ENCODE results near the gene OCRL.

The OCRL gene

DNA sequence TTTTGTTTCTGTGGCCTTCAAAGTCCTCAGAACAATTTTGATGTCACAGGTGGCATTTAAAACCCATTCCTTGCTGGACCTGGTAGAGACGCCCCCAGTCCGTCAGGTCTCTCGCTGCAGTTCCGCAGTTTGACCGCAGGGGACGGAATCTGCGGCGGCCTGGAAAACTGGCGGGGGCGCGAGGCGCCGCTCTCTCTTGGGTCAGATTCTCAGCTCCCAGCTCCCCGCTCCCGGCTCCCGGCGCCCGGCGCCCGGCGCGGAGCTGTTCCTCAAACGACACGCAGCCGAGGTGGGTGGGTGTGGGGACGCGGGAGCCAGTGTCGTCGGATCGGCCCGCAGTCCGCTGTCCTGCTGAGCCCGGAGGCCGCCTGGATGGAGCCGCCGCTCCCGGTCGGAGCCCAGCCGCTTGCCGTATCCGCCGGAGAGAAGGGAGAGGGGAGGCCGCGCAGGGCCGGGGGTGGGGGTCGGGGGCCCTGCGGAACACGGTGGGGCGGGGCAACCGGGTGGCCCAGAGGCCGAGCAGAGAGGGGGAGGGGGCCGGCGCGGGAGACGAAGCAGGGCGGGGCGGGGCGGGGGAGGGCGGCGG is at the start of gene OCRL:
TSS of gene OCRL (plus strand) at position 192 of the 586 bp plus-strand sequence. CDS start at position 373, 181 bp downstream.
- in situ Hi-C loops (cut with HindIII; ENCODE audit: low sequenced_read_pairs), result no loop called here

GRCh38 chrX:129490330-129490729 is 49.7 kb upstream of the OCRL start:
- in situ Hi-C loops (cut with HindIII; ENCODE audit: low sequenced_read_pairs), result no loop called here

- in situ Hi-C loops (cut with HindIII; ENCODE audit: low sequenced_read_pairs), result no loop called here
Observed at GRCh38 chrX:129493643-129494042, 46.4 kb upstream of the OCRL start.

DNA sequence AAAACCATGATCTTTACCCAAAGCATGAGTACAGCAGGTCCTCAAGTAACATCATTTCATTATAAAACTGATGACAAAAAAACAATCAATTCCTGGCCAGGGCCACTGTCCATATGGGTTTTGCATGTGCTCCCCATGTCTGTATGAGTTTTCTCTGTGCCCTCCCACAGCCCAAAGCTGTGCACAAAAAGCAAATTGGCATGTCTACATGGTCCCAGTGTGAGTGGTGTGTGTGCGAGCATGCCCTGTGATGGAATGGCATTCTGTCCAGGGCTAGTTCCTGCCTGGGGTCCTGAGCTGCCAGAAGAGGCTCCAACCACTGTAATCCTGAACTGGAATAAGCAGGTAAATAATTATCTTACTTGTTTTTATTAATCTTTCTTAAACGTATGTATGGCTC is 45.2 kb upstream of the OCRL start:
- in situ Hi-C loops (cut with HindIII; ENCODE audit: low sequenced_read_pairs), result no loop called here

GRCh38 chrX:129495900-129496299 is 44.2 kb upstream of the OCRL start:
- in situ Hi-C loops (cut with HindIII; ENCODE audit: low sequenced_read_pairs), result no loop called here

DNA sequence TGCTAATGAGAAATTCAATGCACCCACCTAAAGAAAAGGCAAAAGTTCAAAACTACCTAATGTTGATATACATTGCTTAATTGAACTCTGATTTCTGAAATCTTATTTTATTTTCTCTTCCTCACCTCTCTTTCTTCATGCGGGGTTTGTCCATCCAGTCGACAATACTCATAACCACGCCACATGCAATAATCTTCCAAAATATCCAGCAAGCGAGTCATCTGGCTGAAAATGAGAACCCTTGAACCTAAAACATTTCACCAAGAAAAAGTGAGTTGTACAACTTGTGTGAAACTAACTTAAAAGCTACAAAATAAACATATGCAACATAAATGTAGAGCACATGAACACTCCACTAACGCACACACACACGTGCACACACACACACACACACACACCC is 43.4 kb upstream of the OCRL start:
- in situ Hi-C loops (cut with HindIII; ENCODE audit: low sequenced_read_pairs), result no loop called here

GRCh38 chrX:129497146-129497843 is 42.8 kb upstream of the OCRL start:
- in situ Hi-C loops (cut with HindIII; ENCODE audit: low sequenced_read_pairs), result no loop called here

DNA sequence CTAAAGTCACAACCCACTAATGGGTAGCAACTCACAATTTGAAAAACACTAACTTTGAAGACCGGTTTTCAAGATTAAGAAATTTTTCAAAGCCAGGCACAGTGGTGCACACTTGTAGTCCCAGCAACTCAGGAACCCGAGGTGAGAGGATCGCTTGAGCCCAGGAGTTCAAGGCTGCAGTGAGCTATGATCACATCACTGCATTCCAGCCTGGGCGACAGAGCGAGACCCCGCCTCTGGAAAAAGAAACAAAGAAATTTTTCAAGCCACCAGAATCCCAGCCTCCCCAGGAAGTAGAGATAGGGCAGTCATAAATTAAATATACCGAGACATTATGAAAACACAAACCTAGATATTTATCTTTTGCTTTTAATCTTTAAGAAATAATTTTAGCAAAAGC is 29.7 kb upstream of the OCRL start:
- in situ Hi-C loops (cut with HindIII; ENCODE audit: low sequenced_read_pairs), result no loop called here

- in situ Hi-C loops (cut with HindIII; ENCODE audit: low sequenced_read_pairs), result no loop called here
Observed at GRCh38 chrX:129511689-129512088, 28.4 kb upstream of the OCRL start.

DNA sequence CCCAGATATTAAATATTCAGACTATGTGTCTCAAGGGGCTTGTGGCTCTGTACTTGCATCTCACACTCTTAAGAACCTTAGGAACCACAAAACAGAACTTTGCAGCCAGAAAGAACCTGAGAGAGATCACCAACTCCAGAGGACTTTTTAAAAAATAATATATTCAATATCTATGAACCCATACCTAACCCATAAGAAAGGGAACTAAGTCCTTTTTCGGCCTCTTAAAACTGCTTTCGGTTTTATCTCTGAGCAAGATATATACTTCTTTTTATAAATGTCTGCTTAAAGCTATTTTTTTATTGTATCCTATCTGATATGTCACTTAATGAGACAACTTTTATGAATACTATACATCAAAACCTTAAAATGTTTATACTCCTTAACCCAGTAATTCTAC is 27.6 kb upstream of the OCRL start:
- in situ Hi-C loops (cut with HindIII; ENCODE audit: low sequenced_read_pairs), result no loop called here

DNA sequence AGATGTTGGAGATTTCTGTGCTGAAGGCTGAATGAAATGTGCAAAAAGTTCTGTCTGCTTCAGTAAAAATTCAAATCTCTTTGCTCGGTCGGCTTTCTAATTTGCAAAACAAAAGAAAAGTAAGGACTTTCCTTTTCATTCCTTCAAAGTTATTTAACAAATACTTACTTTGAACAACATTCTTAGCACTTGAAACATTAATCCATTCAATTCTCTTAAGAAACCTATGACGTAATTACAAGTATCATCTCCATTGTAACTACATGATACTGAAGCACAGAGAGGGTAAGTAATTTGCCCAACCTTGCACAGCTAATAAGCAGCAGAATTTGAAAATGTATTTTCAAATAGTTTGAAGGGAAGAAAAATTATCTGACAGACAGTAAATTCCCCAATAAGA is 23.7 kb upstream of the OCRL start:
- in situ Hi-C loops (cut with HindIII; ENCODE audit: low sequenced_read_pairs), result no loop called here

DNA sequence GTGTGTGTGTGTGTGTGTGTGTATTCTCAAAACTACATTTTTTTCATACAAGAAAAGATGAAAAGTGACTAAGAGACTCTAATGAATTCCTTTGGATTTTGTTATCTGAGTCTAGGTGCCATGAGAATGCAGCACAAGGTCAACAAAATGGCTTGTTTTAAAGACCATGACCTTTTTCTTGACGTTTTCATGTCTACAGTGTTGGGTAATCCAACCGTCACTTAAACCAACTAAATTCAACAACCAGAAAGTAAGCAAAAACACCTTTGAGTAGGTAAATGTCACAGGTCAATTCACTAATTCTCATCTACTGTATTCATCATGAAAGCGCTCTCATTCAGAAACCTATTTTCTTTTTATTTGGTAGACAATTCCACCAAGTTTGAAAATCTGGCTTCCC is 19.9 kb upstream of the OCRL start:
- in situ Hi-C loops (cut with HindIII; ENCODE audit: low sequenced_read_pairs), result no loop called here

DNA sequence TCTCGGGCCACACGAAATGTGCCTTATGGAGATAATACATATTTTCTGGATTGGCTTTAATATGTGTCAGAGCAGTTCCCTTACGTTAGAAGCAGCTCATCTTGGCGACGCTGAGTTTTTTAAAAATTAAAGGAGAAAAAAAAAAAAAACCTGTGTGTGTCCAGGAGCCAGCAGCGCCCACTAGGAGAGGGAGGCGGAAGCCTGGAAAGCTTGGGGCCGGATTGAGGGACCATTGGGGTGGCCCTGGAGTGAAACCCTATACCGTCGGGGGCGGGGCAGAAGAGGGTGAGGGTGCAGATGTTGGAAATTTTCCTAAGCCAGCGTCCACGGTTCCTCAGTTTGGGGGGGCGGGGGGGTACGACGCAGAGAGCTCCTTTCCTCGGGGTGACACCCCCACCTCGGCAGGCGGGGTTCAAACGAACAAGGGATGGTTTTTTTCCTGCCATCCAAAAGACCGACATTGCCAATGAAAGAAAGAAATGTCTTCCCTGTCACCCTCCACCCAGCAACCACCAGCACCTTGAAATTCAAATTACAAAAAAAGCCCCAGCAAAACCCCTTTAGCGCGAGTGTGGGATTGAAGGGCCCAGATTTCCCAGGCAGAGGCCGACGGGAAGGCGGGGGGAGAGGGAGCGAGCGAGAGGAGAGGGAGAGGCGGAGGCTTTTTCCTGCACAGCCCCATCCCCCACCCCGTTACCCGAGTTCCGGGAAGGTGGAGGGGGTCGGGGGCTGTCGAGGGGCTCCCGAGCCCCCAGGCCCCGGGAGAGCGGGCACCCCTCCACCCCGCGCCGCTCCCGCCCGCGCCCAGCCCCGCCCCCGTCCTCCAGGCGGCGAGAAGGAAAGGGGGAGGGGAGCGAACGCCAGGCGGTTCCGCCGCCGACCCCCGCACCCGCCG is 17.6 kb upstream of the OCRL start:
- in situ Hi-C loops (cut with HindIII; ENCODE audit: low sequenced_read_pairs), result no loop called here

- in situ Hi-C loops (cut with HindIII; ENCODE audit: low sequenced_read_pairs), result no loop called here
Observed at GRCh38 chrX:129523079-129523911, 16.8 kb upstream of the OCRL start, which contains the start of gene SMARCA1. SMARCA1 (minus strand) TSS chrX:129523490; CDS start chrX:129523370, 120 bp downstream.

GRCh38 chrX:129524250-129524850 is 15.7 kb upstream of the OCRL start:
- in situ Hi-C loops (cut with HindIII; ENCODE audit: low sequenced_read_pairs), result no loop called here

- in situ Hi-C loops (cut with HindIII; ENCODE audit: low sequenced_read_pairs), result no loop called here
Observed at GRCh38 chrX:129525162-129525561, 14.9 kb upstream of the OCRL start.

GRCh38 chrX:129525896-129526295 is 14.2 kb upstream of the OCRL start:
- in situ Hi-C loops (cut with HindIII; ENCODE audit: low sequenced_read_pairs), result no loop called here

DNA sequence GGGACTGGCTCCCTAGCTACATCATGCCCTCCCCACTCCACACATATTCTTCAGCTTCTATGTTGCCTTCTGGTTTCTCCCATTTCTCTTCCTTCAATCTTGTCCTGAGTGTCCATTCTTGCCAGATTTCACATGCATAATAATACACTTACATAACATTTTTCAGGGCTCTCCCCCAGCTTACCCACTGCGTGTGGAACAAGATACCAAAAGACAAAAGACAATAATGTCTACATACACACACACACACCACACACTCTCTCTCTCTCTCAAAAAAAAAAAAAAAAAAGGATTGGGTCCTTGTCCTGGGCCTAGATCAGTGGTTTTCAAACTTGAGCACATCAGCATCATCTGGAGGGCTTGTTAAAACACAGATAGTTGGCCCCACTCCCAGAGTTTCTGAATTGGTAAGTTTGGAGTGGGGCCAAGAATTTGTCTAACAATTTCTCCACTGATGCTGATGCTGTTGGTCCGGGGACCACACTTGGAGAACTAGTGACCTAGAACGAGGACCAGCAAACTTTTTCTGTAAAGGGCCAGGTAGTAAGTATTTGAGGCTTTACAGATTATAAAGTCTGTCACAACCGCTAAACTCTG is 10.3 kb upstream of the OCRL start:
- in situ Hi-C loops (cut with HindIII; ENCODE audit: low sequenced_read_pairs), result no loop called here

DNA sequence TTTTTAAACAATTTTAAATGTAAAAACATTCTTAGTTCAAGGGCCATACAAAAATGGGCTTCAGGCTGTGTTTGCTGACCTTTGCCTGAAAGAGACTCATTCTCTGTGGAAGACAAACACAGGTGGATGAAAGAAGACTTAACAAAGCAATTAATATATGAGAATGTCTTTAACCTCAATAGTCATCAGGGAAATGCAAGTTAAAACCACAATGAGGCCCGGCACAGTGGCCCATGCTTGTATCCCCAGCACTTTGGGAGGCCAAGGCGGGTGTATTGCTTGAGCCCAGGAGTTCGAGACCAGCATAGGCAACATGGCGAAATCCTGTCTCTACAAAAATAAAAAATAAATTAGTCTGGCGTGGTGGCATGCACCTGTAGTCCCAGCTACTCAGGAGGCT is 9.6 kb upstream of the OCRL start:
- in situ Hi-C loops (cut with HindIII; ENCODE audit: low sequenced_read_pairs), result no loop called here

DNA sequence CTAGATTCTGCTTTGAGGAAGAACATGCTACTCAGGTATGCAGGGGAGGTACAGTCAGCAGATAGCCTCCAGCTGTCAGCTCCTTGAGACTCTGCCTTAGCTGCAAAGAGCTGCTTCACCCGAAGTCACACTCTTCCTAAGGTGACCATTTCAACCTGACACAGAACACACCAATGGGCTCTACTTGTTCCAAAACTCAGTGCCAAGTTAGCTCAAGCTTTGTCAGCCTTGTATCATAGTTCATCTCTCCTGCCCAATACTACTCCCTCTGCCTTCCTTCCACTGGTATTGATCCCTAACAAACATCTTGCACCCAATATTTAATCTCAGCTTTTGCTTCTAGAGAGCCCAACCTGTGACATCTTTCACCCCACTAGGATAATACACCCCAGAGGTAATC is 8.9 kb upstream of the OCRL start:
- in situ Hi-C loops (cut with HindIII; ENCODE audit: low sequenced_read_pairs), result no loop called here
